ENCODE data around the gene ZKSCAN4. TPM values are rescaled to one million over a fixed set of nuclear protein-coding genes. Genes with fewer than 3 reads are reported as not detected.

Gene ZKSCAN4
- total and polyA plus RNA-seq, 8 donors, result 4.9 to 13.4 (median 11.8) TPM

- no peak overlapping the region for H3K27ac ChIP-seq
- TF ChIP-seq CTCF (IDR thresholded peaks at IDR 0.05), result no peak
- ATAC-seq, result no peak
- H3K27me3 ChIP-seq, result peaks cover 6 to 7% of the 10 kb centered on the region in 2 donors
- H3K9me3 ChIP-seq, result no peaks in the 10 kb centered on the region
- H3K4me3 ChIP-seq, result no peak overlapping the region
- H3K36me3 ChIP-seq, result peaks cover 0 to 45% of the 10 kb centered on the region in 2 donors
- peaks cover 0 to 13% of the 10 kb centered on the region in 2 donors for H3K4me1 ChIP-seq
- intact Hi-C loops (cut with DNase I), result no loop called here
- DNase-seq, result no peak
Measured at GRCh38 chr6:28226460-28226859, 25.6 kb downstream of the ZKSCAN4 start.

GRCh38 chr6:28225056-28225834 lies 26.8 kb downstream of the ZKSCAN4 start, which contains the start of gene ZSCAN9:
TSS of gene ZSCAN9 (plus strand) at chr6:28225275. CDS start at chr6:28227085, 1,810 bp downstream.
- Histone ChIP-seq H3K9me3 (no peaks in the 10 kb centered on the region), H3K4me3 (peak within 1 kb of the TSS; percentile 66 to 72), H3K27me3 (peaks cover 16 to 18% of the 10 kb centered on the region in 2 donors), H3K4me1 (peaks cover 0 to 13% of the 10 kb centered on the region in 2 donors), H3K27ac (peak within 1 kb of the TSS; percentile 71 to 77), H3K36me3 (peaks cover 0 to 32% of the 10 kb centered on the region in 2 donors)
- TF ChIP-seq CTCF (IDR thresholded peaks at IDR 0.05), result no peak
- ATAC-seq, result peak; percentile 97
- peak; percentile 72 to 91 (median 84) for DNase-seq
- intact Hi-C loops (cut with DNase I), result no loop called here

- Histone ChIP-seq H3K4me1 (peaks cover 0 to 13% of the 10 kb centered on the region in 2 donors), H3K9me3 (no peaks in the 10 kb centered on the region), H3K36me3 (peaks cover 0 to 24% of the 10 kb centered on the region in 2 donors), H3K27ac (peak overlapping the region; percentile 71 to 77), H3K4me3 (peak overlapping the region; percentile 66 to 72), H3K27me3 (peaks cover 22 to 27% of the 10 kb centered on the region in 2 donors)
- intact Hi-C loops (cut with DNase I), result no loop called here
- DNase-seq (no peak), ATAC-seq (no peak)
- no peak for TF ChIP-seq CTCF (IDR thresholded peaks at IDR 0.05)
Measured at GRCh38 chr6:28224131-28225055, 27.7 kb downstream of the ZKSCAN4 start.

GRCh38 chr6:28220257-28221133 lies 31.6 kb downstream of the ZKSCAN4 start:
- DNase-seq (no peak), ATAC-seq (no peak)
- H3K4me1 ChIP-seq, result peaks cover 0 to 21% of the 10 kb centered on the region in 2 donors
- no peaks in the 10 kb centered on the region for H3K36me3 ChIP-seq
- no peak overlapping the region for H3K27ac ChIP-seq
- H3K4me3 ChIP-seq, result no peak overlapping the region
- TF ChIP-seq CTCF (IDR thresholded peaks at IDR 0.05), result no peak
- H3K9me3 ChIP-seq, result no peaks in the 10 kb centered on the region
- intact Hi-C loops (cut with DNase I), result no loop called here
- peaks cover 28 to 38% of the 10 kb centered on the region in 2 donors for H3K27me3 ChIP-seq

Data from left lung (tissue), 10 donors.